Pancreas (tissue), 10 donors: Measurements from ENCODE around the gene ENTR1. TPM values are rescaled to one million over a fixed set of nuclear protein-coding genes. Genes with fewer than 3 reads are reported as not detected.

Experiments used
- ATAC-seq, 4 donors: fragments of 200-7000 bp; cut with Tn5 transposase; one replicate each; pipeline versions ENCODE4 v1.8.0 to v1.9.1; 2020; ENCODE audit warnings: mild to moderate bottlenecking in 4 of 4, moderate library complexity in 4 of 4
- DNase-seq, 6 donors: peaks; one replicate each; pipeline ENCODE4 v3.0.0-alpha.2; 2020
- FAIRE-seq: peaks from 2 replicates; lab custom pipeline; 2012; peaks lifted over from hg19 to GRCh38; lab: Jason Lieb, UNC
- H3K27ac ChIP-seq, 4 donors: fragments of 200-600 bp; sonication (generic); 1 replicate in 3 of 4; 2 replicates in 1 of 4; pipeline versions ENCODE4 v1.5.0 to v1.8.0; 2020
- H3K27me3 ChIP-seq, 4 donors: fragments of 200-600 bp; one replicate each; pipeline ENCODE4 v1.8.0; 2021
- H3K36me3 ChIP-seq, 3 donors: fragments of 200-600 bp; sonication (generic) in 1 of 3; one replicate each; pipeline versions ENCODE4 v1.5.0 to v1.8.0; 2020 to 2021
- H3K4me1 ChIP-seq, 3 donors: fragments of 200-600 bp; one replicate each; pipeline ENCODE4 v1.8.0; 2021
- H3K4me3 ChIP-seq, 4 donors: fragments of 200-600 bp; sonication (generic) in 2 of 4; one replicate each; pipeline versions ENCODE4 v1.5.0 to v1.8.0; 2020 to 2021
- H3K9me3 ChIP-seq, 4 donors: fragments of 200-600 bp; one replicate each; pipeline ENCODE4 v1.8.0; 2021
- WGBS, 2 donors: extraction: QIAGEN DNeasy Blood & Tissue Kit; methylation state at CpG; one replicate each; pipeline ENCODE4 v1.1.7; 2013; 5-methylcytosine and 5-hydroxymethylcytosine counted together
- intact Hi-C, 3 donors: fragments of 100-400 bp; cut with DNase I; formaldehyde crosslinking; loops; one replicate each; pipeline versions ENCODE4 v1.11.1 to v1.14.2; 2022
- polyA plus RNA-seq, 2 donors: library from polyadenylated mRNA; stranded (reverse); fragments of 200-250 nt; gene quantifications; one replicate each; pipeline ENCODE4 v1.2.3, GENCODE V29; 2013
- total RNA-seq, 6 donors: library from RNA; stranded (reverse); fragmentation: NEBNext Ultra II Directional in 4 of 6; extraction: Animal tissue kit (Norgen Biotek cat#: 25700) in 4 of 6; gene quantifications; one replicate each; pipeline versions ENCODE4 v1.2.1 to v1.2.4, GENCODE V29; 2021 to 2023
- TF ChIP-seq, protein P1 (sequence below), 4 donors: fragments of 200-600 bp; sonication (generic) in 3 of 4; IDR thresholded peaks; one replicate each; pipeline versions ENCODE4 v1.5.0 to v1.8.0; 2021; ENCODE audit warnings: antibody characterized with exemption in 4 of 4
- donor health status: healthy with polysubstance abuse.
- donor health status: DM: no; HTN: no; CAD: no; lungs with moderate emphysema.
- donor health status: DM: no; HTN: no; CAD: no.
- donor health status: control.
- donor health status: control.
- donor health status: Bipolar disorder and iron deficiency.
- donor health status: DM: yes; HTN: yes; CAD: no.
- donor health status: DM: no; HTN: no; CAD: no.
- donor health status: DM: no; HTN: no; CAD: no.
- donor health status: DM: yes; HTN: yes; CAD: no.

Gene ENTR1
- total and polyA plus RNA-seq, 8 donors = 13.8 to 36.6 (median 22.2) TPM

DNA sequence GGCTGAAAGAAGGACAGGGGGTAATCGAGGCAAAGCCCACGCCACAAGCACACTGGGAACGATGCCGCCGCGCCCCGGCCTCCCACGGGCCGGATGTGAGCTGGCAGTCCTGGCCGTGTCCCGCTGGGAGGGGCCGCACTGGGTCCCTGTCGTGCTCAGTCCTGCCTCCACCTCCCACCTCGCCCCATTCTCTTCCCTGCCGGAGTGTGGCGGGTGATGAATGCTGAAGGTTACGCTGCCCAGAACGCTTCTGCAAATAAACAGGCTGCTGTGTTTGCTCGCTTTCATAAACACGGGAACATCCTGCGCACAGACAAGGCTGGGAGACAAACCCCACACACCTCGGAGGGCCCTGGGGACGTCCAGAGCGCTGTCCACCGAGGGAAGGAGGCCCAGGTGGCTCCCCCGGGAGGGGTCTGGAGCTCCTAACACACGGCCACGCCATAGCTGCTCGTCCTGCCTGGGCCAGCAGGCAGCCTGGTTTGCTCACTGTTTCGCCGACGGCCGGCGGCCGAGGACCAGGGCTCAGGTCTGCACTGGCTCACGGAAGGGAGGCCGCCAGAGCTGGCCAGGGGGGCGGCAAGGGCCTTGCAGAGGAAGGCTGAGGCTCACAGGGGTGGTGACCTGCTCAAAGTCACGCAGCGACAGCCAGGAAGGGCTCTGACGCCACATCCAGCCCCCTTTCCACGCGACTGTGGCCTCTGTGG lies 49.2 kb downstream of the ENTR1 start:
- no peak for FAIRE-seq
- Histone ChIP-seq H3K4me3 (no peak overlapping the region), H3K4me1 (peaks cover 0 to 6% (median 5%) of the 10 kb centered on the region in 3 donors), H3K27me3 (no peaks in the 10 kb centered on the region), H3K27ac (no peak overlapping the region), H3K9me3 (no peaks in the 10 kb centered on the region), H3K36me3 (no peaks in the 10 kb centered on the region)
- WGBS, 2 donors = 85 to 89% methylated on average over 34 to 43 of the region's 43 CpGs
- no peak for ATAC-seq
- intact Hi-C loops = no loop called here
- TF ChIP-seq, protein P1, sequence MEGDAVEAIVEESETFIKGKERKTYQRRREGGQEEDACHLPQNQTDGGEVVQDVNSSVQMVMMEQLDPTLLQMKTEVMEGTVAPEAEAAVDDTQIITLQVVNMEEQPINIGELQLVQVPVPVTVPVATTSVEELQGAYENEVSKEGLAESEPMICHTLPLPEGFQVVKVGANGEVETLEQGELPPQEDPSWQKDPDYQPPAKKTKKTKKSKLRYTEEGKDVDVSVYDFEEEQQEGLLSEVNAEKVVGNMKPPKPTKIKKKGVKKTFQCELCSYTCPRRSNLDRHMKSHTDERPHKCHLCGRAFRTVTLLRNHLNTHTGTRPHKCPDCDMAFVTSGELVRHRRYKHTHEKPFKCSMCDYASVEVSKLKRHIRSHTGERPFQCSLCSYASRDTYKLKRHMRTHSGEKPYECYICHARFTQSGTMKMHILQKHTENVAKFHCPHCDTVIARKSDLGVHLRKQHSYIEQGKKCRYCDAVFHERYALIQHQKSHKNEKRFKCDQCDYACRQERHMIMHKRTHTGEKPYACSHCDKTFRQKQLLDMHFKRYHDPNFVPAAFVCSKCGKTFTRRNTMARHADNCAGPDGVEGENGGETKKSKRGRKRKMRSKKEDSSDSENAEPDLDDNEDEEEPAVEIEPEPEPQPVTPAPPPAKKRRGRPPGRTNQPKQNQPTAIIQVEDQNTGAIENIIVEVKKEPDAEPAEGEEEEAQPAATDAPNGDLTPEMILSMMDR (IDR thresholded peaks at IDR 0.05) = no peak
- DNase-seq = no peak

DNA sequence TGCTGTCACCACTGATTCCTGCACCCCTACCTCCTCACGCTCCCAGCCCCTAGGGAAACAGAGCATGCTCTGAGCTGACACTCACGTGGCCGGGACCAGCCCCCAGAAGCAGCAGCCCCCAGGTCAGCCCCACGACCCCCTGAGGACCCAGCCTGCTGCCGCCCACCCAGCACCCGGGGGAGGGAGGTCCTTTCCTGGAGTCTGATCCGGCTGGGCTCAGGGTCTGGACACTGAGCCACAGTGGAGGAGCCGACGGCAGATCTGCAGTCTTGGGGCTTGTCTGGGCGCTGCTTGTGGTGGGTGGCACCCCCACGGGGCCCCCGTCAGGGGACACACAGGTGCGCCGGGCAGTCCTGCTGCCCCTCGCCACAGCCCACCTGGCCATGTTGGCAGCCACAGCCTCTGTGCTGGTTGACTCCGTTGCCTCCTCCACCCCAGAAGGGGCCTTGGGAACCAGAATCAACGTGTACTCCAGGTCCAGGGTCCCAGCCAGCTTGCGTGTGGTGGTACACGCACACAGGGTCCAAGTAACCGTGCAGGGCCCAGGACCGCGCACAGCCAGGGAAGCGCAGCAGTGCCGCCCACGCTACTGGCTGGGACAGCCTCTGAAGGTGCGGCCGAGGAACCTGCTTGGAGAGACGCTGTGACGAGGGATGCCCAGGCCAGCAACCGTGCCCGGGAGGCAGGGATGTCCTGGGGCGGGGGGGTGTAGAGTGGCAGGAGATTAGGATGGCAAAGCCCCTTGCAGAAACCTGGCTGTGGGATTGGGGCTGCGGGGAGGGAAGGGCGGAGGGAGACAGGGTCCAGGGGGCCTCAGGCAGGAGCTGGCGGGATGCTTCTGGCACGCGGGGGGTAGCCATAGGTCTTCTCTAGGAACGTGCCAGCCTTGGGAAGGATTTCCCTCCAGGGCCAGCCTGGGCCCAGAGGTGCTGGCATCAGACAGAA lies 50.4 kb downstream of the ENTR1 start:
- Histone ChIP-seq H3K36me3 (no peaks in the 10 kb centered on the region), H3K9me3 (no peaks in the 10 kb centered on the region), H3K27me3 (no peaks in the 10 kb centered on the region), H3K4me1 (peaks cover 0 to 6% (median 5%) of the 10 kb centered on the region in 3 donors), H3K27ac (no peak overlapping the region), H3K4me3 (no peak overlapping the region)
- ATAC-seq (no peak), FAIRE-seq (no peak), DNase-seq (no peak)
- intact Hi-C loops = no loop called here
- TF ChIP-seq, protein P1 (IDR thresholded peaks at IDR 0.05) = no peak
- 85 to 88% methylated on average over 33 to 38 of the region's 38 CpGs for WGBS, 2 donors

DNA sequence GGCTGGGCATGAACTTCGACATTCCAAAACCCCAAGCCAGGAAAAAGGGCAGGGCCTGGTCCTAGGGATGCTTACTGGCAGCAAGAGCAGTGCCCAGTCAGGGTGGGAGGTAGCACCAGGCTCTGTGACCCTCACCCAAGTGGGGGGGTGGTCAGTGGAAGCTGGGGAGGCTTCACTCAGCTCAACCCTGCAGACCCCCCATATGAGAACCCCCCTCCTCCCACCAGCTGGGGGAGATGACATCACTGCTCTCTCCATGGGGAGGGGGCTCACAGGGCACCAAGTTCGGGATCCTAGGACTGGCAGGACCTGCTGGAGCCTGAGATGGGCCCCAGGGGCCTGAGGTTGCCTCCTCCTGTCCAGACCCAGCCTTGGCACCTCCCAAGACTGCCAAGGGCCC lies 51.5 kb downstream of the ENTR1 start:
- WGBS, 2 donors = 78 to 83% methylated on average over 2 of the region's 2 CpGs
- intact Hi-C loops = no loop called here

DNA sequence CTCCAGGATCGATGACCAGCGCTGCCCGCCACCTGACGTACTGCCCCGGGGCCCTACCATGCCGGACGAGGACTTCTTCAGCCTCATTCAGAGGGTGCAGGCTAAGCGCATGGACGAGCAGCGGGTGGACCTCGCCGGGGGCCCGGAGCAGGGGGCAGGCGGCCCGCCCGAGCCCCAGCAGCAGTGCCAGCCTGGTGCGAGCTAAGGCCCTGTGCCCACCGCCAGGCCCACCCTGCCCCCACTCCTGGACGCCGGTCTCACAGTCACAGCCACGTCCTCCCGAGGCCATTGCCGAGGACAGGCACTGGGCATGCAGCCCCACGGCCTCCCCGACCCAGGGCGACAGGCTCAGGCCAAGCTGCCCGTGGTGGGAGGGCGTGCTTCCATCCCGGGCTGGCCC lies 52.4 kb downstream of the ENTR1 start:
- peaks cover 0 to 6% (median 5%) of the 10 kb centered on the region in 3 donors for H3K4me1 ChIP-seq
- no peak for FAIRE-seq

More for the DNA sequence above, 51.5 kb downstream of the ENTR1 start:
- Histone ChIP-seq H3K9me3 (no peaks in the 10 kb centered on the region), H3K4me3 (no peak overlapping the region), H3K36me3 (no peaks in the 10 kb centered on the region), H3K27me3 (no peaks in the 10 kb centered on the region), H3K4me1 (peaks cover 0 to 6% (median 5%) of the 10 kb centered on the region in 3 donors), H3K27ac (no peak overlapping the region)
- FAIRE-seq (no peak), DNase-seq (no peak), ATAC-seq (no peak)
- TF ChIP-seq, protein P1 (IDR thresholded peaks at IDR 0.05) = no peak

More for the DNA sequence above, 52.4 kb downstream of the ENTR1 start:
- no peaks in the 10 kb centered on the region for H3K36me3 ChIP-seq
- no peak overlapping the region for H3K4me3 ChIP-seq
- TF ChIP-seq, protein P1 (IDR thresholded peaks at IDR 0.05) = no peak
- H3K9me3 ChIP-seq = no peaks in the 10 kb centered on the region
- DNase-seq (no peak), ATAC-seq (no peak)
- intact Hi-C loops = no loop called here
- H3K27ac ChIP-seq = no peak overlapping the region
- WGBS, 2 donors = 92 to 95% methylated on average over 28 to 29 of the region's 29 CpGs
- no peaks in the 10 kb centered on the region for H3K27me3 ChIP-seq
